HFFc6 (cell line): ENCODE results near the gene SULT1A1. TPM values are rescaled to one million over a fixed set of nuclear protein-coding genes. Genes with fewer than 3 reads are reported as not detected.
"Not testable (repeated sequence)": the region's sequence is repeated elsewhere in the genome, so short reads cannot be mapped to it uniquely, and the experiment has no call there.

Experiments
- DNase-seq: peaks from one replicate; pipeline ENCODE4 v3.0.0-alpha.2; 2018
- H3K27ac Mint-ChIP-seq: 2 replicates; pipeline ENCODE4 v1.8.0; 2020; ENCODE audit warnings: mild to moderate bottlenecking, mixed read lengths
- H3K27me3 Mint-ChIP-seq: 2 replicates; pipeline ENCODE4 v1.8.0; 2021; ENCODE audit warnings: mild to moderate bottlenecking, moderate library complexity, mixed read lengths; ENCODE audit not compliant: insufficient read depth
- H3K36me3 Mint-ChIP-seq: 2 replicates; pipeline ENCODE4 v1.8.0; 2021; ENCODE audit warnings: low read depth, mixed read lengths
- H3K4me1 Mint-ChIP-seq: 2 replicates; pipeline ENCODE4 v1.8.0; 2020; ENCODE audit warnings: low read depth, mixed read lengths
- H3K4me3 Mint-ChIP-seq: 2 replicates; pipeline ENCODE4 v1.8.0; 2020; ENCODE audit warnings: mild to moderate bottlenecking, moderate library complexity, mixed read lengths
- H3K9me3 Mint-ChIP-seq: 2 replicates; pipeline ENCODE4 v1.8.0; 2020; ENCODE audit warnings: mild to moderate bottlenecking, mixed read lengths
- CTCF ChIP-seq: fragments of 200-600 bp; sonication (generic); IDR thresholded peaks from 2 replicates; pipeline ENCODE4 v1.5.0; 2021; ENCODE audit warnings: antibody characterized with exemption, mild to moderate bottlenecking
- total RNA-seq, 6 experiments: library from RNA; stranded (reverse); fragmentation: NEBNext Ultra II Directional; extraction: Animal tissue kit (Norgen Biotek cat#: 25700); gene quantifications; 2 replicates in 1 of 6; 3 replicates in 5 of 6; pipeline ENCODE4 v1.2.3, GENCODE V29; 2021

The SULT1A1 gene
- total RNA-seq, 6 experiments from 2014 or later = 0.17 to 0.30 (median 0.18) TPM; not detected in 3

GRCh38 chr16:28597692-28598261, 12.1 kb downstream of the SULT1A1 start:
- no peaks in the 10 kb centered on the region for H3K36me3 Mint-ChIP-seq
- H3K9me3 Mint-ChIP-seq = no peaks in the 10 kb centered on the region
- no peak overlapping the region for H3K27ac Mint-ChIP-seq
- DNase-seq = peak; percentile 15
- H3K4me3 Mint-ChIP-seq = no peak overlapping the region
- no peak for TF ChIP-seq CTCF
- H3K4me1 Mint-ChIP-seq = no peaks in the 10 kb centered on the region
- peaks cover 11% of the 10 kb centered on the region for H3K27me3 Mint-ChIP-seq

GRCh38 chr16:28596840-28597691, 12.8 kb downstream of the SULT1A1 start, which contains the start of gene SULT1A2:
Gene SULT1A2, minus strand, starts transcription at chr16:28597050. Its CDS starts 1,120 bp downstream, at chr16:28595930.
- H3K36me3 Mint-ChIP-seq = no peaks in the 10 kb centered on the region; the same call in 1 of the 2 replicates
- DNase-seq = no peak
- H3K4me3 Mint-ChIP-seq = no peak within 1 kb of the TSS
- TF ChIP-seq CTCF = no peak
- peaks cover 12% of the 10 kb centered on the region for H3K27me3 Mint-ChIP-seq
- H3K9me3 Mint-ChIP-seq = no peaks in the 10 kb centered on the region
- no peak within 1 kb of the TSS for H3K27ac Mint-ChIP-seq
- H3K4me1 Mint-ChIP-seq = no peaks in the 10 kb centered on the region

- Mint-ChIP-seq H3K27me3 (peaks cover 10% of the 10 kb centered on the region), H3K4me3 (no peak overlapping the region), H3K4me1 (no peaks in the 10 kb centered on the region), H3K27ac (no peak overlapping the region), H3K9me3 (no peaks in the 10 kb centered on the region), H3K36me3 (peaks cover 7% of the 10 kb centered on the region; the same call in 1 of the 2 replicates)
- TF ChIP-seq CTCF = no peak
- DNase-seq = no peak
Observed at GRCh38 chr16:28596115-28596630, 13.7 kb downstream of the SULT1A1 start.

GRCh38 chr16:28595451-28595850, 14.4 kb downstream of the SULT1A1 start:
- H3K27me3 Mint-ChIP-seq = peaks cover 12% of the 10 kb centered on the region
- not testable (repeated sequence) for H3K36me3 Mint-ChIP-seq, H3K9me3 Mint-ChIP-seq, DNase-seq, H3K4me3 Mint-ChIP-seq, H3K4me1 Mint-ChIP-seq, H3K27ac Mint-ChIP-seq

- no peak overlapping the region for H3K27ac Mint-ChIP-seq
- DNase-seq = no peak
- H3K9me3 Mint-ChIP-seq = no peaks in the 10 kb centered on the region
- peaks cover 13% of the 10 kb centered on the region for H3K27me3 Mint-ChIP-seq
- TF ChIP-seq CTCF = no peak
- H3K4me1 Mint-ChIP-seq = no peaks in the 10 kb centered on the region
- peaks cover 12% of the 10 kb centered on the region; the same call in 1 of the 2 replicates for H3K36me3 Mint-ChIP-seq
- no peak overlapping the region for H3K4me3 Mint-ChIP-seq
Observed at GRCh38 chr16:28592979-28593553, 16.8 kb downstream of the SULT1A1 start.
